SK-N-SH treated with all-trans-retinoic acid at 6 μM for 48 hours (cell line): ENCODE measurements around the gene ITGBL1.

ENCODE experiments used
- ESRRG ChIP-seq: fragments of 250-450 bp; sonication (Bioruptor Pico); IDR thresholded peaks from 2 replicates; pipeline ENCODE4 v1.6.1; 2021; ENCODE audit warnings: mild to moderate bottlenecking
- TOX ChIP-seq: fragments of 250-450 bp; sonication (Bioruptor Pico); IDR thresholded peaks from 2 replicates; pipeline ENCODE4 v1.8.0; 2021; ENCODE audit warnings: mild to moderate bottlenecking, moderate library complexity, borderline replicate concordance
- ZFP30 ChIP-seq: fragments of 450-650 bp; formaldehyde crosslinking; IDR thresholded peaks from 2 replicates; pipeline ENCODE4 v1.5.0; 2022; ENCODE audit warnings: mild to moderate bottlenecking, moderate library complexity
- ZNF70 ChIP-seq: fragments of 450-650 bp; formaldehyde crosslinking; IDR thresholded peaks from 2 replicates; pipeline ENCODE4 v1.5.0; 2020; ENCODE audit warnings: mild to moderate bottlenecking, moderate library complexity

DNA sequence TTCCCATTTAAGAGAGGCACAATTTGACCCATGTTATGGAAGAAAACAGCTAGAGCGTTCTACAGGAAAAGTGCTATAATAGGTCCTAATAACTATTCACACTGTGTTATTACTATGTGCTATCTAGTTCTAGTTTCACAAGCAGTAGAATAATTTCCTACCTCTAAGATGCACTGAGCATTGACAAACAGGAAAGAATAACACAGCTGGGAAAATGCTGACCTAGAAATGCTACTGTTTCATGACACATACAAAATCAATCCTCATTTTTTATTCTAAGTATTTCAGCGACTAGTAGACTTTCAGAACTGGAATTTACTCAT lies 259.5 kb downstream of the ITGBL1 start:
- no peak for TF ChIP-seq ZNF70 (CRISPR knock-in tag)
- TF ChIP-seq ESRRG (CRISPR knock-in tag), result no peak
- no peak for TF ChIP-seq TOX
- no peak for TF ChIP-seq ZFP30 (CRISPR knock-in tag)
